HG03460 (cell line): ENCODE data around the gene XIRP2.
"Not testable (repeated sequence)": the region's sequence is repeated elsewhere in the genome, so short reads cannot be mapped to it uniquely, and the experiment has no call there.

ENCODE experiments used
- ATAC-seq: cut with Tn5 transposase; IDR thresholded peaks from one replicate; pipeline ENCODE4 v1.9.1; 2021; ENCODE audit not compliant: unreplicated experiment

Gene XIRP2

DNA sequence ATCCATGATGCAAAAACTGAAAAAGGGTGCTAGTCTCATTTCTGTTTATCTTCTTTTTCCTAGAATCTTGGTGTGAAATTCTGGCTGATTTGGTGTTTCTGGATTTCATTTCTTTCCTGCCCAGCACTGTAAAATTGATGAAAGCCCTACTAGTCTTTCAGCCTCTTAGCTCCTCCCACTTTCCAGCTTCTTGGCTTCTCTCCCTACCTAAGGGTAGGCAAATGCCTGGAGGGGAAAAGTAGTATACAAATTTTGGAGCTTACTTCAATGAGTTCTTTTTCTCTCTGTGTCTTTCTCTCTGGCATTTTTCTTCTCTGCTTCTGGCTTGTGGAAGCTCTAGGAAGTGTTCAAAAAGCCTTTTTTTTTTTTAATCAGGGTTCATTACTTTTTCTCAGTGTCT, 160.5 kb downstream of the XIRP2 start:
- ATAC-seq = no peak

DNA sequence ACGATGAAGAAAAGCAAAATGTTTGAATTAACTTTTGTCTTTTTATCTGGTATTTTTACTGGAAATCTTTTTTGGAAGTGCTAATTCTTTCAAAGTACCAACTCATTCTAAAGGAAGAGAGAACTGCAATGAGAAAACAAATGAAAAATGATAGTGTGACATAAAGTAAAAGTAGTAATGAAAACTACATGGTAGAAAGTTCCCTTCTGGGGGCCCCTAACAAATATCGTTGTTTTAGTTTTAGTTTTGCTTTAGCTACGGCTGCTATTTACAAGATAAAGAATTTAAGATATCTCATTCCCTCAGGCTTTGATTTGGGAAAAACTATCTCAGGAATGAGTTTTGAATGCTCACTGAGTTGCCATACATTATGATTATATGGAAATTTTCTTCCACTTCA, 161.4 kb downstream of the XIRP2 start:
- ATAC-seq = no peak

DNA sequence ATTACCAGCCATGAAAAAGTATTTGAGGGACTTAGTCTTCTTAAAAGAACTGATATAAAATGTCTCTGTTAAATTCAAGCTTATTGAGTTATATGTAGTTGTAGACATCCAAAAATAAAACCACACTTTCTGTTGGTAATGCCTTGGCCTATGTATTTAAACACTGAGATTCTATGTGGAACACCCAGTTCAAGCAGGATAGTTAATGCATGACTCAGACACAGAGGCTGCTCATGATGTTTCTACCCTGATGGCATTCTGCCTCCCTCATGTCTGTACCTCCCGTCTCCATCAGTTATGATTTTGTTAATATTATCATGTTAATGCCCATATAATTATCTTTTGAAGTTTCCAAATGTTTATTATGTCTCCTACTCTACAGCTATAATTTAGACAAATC, 164.5 kb downstream of the XIRP2 start:
- no peak for ATAC-seq

DNA sequence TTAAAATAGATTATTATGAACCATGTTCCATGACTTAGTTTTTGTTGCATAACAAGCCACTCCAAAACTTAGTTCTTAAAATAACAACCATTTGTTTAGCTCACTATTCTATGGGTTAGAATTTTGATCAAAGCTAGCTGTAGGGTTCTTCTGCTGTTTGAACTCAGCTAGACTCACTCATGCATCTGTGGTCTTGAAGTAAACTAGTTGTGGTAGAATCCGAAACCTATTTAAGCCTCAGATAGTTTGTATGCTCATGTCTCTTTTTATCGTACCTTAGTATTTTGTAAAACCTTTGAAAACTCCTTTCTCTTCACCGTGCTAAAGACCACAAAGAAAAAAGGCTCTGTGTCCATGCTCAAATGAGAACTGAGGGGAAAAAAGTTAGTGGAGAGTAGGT, 166.6 kb downstream of the XIRP2 start:
- no peak for ATAC-seq

DNA sequence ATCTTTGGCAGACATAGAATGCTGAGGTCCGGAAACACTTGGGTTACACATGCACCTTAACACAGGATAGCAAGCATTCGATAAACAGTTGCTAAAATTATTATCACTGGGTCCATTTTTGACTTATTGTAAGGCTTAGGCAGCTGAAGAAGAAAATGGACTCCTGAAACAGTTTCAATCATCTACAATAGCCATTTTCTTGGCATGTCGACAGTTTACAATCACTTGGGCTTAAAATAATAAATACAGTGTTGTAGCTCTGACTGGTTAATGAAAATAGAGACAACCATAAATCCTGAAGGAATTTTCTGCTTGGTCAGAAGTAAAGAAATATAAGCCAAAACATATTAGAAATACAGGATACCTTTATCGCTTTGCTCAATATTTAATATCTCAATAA, 169.2 kb downstream of the XIRP2 start:
- ATAC-seq = no peak

DNA sequence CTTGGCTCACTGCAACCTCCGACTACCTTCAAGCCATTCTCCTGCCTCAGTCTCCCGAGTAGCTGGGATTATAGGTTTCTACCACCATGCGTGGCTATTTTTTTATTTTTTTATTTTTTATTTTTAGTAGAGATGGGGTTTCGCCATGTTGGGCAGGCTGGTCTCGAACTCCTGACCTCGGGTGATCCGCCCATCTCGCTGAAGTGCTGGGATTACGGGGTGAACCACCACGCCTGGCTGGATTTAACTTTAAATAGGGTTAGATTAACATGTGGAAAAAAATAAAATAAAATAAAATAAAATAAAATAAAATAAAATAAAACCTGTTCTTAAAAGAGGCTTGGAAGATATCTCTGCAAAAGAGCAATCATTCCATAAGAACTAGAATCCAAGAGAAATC, 170.9 kb downstream of the XIRP2 start:
- ATAC-seq = no peak

DNA sequence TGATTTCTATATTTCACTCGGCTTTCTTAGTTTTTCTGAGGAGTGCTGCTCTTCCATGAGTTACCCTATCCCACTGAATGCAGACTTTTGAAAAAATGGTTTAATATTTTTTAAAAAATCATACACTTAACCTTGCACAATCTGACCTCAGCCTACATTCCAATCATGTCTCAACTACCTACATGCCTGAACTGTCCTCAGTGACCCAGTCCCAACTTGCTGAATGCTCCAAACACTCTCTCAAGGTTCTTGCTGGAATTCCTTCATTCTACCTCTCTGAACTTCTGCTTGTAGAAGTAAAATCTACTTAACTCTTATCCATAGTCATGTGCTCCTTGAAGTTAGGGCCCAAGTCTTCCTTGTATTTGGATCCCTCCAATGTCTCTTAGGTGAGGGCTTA, 181.6 kb downstream of the XIRP2 start:
- ATAC-seq = no peak

DNA sequence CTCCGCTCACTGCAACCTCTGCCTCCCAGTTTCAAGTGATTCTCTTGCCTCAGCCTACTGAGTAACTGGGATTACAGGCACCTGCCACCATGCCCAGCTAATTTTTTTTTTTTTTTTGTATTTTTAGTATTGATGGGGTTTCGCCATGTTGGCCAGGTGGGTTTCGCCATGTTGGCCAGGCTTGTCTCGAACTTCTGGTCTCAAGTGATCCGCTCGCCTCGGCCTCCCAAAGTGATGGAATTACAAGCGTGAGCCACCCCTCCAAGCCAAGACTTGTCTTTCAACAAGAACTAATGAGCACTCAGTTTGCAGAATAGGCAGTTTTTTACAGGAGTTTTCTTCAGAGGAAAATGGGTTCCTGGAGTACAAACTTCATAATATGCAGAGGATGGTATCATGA, 187.4 kb downstream of the XIRP2 start:
- ATAC-seq = not testable (repeated sequence)

DNA sequence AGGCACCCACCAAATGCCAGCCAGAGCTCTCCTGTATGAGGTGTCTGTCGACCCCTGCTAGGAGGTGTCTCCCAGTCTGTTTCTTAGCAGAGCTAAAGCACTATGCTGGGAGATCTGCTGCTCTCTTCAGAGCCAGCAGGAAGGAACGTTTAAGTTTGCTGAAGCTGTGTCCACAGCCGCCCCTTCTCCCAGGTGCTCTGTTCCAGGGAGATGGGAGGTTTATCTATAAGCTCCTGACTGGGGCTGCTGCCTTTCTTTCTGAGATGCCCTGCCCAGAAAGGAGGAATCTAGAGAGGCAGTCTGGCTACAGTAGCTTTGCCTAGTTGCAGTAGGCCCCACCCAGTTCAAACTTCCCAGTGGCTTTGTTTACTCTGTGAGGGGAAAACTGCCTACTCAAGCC, 210.7 kb downstream of the XIRP2 start:
- not testable (repeated sequence) for ATAC-seq

DNA sequence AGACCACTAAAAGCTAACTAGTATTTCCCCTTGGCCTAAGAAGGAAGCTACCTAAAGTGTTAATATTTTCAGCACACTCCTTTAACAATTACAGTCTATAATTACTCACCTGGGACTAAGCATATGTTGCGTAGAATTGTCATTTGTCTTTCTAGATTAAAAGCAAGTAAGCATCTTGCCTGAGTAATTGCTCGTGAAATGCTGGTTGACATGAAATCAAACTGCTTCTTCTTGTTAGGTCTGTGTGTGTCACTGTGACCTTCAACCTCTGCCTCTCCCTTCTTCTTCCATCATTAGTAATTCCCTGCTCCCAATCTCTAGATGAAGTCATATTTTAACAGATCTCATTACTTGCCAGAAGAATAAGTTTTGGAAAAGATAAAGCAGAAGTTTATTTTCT, 212.2 kb downstream of the XIRP2 start:
- ATAC-seq = no peak

DNA sequence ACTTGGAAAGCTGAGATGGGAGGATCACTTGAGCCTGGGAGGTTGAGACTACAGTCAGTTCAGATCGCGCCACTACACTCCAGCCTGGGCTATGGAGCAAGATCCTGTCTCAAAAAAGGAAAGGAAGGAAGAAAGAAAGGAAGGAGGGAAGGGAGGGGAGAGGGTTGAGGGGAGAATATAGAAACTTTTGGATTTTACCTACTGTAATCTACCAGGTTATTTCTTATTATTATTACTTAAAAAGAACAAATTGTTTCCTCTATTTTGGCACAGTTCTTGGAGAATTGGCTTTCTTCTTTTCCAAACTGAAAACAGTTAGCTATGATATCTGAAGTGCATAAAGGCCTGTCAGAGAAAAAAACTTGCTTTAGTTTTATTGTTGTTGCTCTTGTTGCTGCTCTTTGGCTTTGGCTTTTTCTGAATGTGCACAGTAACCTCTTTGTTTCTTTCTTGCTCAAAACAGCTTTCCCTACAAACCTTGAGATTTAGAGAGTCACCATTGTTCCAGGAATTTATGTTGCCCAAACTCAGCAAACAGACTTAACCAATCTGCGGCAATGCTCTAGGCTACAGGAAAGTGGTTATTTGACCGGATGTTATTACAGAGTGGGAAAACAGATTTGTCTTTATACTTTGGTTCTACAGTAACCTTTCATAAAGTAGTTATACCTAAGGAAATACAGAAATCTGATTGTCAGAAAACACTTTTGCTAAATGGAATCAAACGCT, 214.9 kb downstream of the XIRP2 start:
- ATAC-seq = no peak

DNA sequence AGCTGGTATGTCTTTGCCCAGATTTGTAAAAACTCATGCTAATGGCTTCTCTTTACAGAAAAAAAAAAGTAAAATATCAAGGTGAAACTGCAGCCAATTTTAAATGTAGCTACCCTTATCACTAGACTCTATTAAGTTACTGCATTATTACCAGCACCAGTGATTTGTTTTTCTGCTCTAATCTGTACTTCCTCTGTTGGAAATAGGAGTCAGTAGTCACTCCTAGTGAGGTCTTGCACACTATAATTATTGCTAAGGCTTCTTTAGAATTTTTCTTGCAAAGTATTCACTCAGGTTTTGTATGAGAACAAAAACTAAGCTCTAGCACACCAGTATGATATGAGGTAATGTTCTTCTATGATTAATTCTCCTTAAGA, 215.5 kb downstream of the XIRP2 start:
- no peak for ATAC-seq

DNA sequence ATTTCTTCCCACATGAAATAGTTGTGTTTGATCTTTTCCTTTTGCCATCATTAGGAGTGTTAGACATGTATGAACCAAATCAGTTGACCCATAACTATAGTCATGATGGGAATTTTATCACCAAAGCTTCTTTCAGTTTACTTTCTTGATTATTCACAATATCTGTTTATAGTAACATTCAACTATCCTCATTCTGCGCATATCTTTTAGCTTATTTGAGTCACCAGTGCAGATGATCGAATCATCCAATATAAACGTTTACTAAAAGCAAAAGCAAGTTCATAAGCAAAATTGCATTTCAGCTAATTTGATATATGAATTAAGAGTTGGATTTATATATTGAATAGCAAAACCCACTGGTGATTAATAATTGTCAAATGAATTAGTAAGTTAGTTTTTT, 216.4 kb downstream of the XIRP2 start:
- ATAC-seq = no peak

DNA sequence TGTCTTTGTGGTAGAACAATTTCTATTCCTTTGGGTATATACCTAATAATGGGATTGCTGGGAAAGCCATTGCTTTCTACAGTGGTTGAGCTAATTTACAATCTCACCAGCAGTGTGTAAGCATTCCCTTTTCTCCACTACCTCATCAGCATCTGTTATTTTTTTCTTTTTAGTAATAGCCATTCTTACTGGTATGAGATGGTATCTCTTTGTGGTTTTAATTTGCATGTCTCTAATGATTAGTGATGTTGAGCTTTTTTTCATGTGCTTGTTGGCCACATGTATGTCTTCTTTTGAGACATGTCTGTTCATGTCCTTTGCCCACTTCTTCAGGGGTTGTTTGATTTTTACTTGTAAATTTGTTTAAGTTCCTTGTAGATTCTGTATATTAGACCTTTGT, 221.4 kb downstream of the XIRP2 start:
- not testable (repeated sequence) for ATAC-seq

DNA sequence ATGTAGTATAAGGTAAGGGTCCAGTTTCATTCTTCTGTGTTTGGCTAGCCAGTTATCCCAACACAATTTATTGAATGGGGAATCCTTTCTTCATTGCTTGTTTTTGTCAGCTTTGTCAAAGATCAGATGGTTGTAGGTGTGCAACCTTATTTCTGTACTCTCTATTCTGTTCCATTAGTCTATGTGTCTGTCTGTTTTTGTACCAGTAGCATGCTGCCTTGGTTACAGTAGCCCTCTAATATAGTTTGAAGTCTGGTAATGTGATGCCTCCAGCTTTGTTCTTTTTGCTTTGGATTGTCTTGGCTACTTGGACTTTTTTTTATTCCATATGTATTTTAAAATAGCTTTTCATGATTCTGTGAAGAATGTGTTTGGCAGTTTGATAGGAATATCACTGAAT, 222.1 kb downstream of the XIRP2 start:
- ATAC-seq = no peak

DNA sequence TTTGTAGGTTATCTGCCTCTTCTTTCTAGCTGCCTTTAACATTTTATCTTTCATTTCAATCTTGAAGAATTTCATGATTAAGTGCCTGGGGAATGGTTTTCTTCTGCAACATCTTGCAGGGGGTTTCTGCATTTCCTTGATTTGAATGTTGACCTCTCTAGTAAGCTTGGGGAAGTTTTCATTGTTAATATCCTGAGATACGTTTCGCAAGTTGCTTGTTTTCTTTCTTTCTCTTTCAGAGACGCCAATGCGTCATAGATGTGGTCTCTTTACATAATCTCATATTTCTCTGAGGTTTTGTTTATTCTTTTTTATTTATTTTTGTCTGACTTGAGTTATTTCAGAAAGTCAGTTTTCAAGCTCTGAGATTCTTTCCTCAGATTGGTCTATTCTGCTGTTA, 225.7 kb downstream of the XIRP2 start:
- no peak for ATAC-seq

DNA sequence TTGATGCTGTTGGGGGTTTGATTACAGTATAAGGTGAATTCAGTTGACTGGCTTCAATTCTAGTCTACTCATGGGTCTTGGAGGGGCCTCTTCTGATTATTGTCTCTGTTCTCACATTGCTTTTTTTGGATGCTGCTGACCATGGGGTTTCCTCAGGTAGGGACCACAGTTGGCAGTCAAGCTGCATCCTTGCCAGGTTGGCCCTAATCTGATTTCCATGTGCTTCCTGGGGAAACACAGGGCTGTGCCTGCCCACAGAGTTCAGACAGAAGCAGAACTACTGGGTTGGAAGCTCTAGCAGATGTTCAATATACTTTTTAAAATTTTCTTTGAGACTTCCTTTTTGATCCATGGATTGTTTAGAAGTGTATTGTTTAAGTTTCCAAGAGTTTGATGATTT, 227.3 kb downstream of the XIRP2 start:
- no peak for ATAC-seq

DNA sequence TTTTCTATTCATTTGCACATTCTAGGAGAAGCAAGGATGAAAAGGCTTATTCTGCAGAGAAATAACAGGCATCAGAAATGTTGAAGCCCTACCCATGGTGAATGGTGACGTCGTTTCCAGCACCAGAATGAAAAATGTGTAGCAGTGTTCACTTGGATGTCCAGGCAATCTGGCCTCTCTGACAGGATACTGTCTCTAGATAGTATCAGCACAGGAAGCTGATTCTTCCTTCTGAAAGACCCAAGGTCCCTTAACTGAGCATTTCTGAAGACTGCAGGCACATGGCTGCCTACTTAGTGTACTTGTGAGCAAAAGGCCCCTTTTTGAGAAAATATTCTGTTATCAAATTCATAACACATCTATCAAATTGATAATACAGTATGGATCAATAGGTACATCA, 234.1 kb downstream of the XIRP2 start:
- ATAC-seq = no peak

DNA sequence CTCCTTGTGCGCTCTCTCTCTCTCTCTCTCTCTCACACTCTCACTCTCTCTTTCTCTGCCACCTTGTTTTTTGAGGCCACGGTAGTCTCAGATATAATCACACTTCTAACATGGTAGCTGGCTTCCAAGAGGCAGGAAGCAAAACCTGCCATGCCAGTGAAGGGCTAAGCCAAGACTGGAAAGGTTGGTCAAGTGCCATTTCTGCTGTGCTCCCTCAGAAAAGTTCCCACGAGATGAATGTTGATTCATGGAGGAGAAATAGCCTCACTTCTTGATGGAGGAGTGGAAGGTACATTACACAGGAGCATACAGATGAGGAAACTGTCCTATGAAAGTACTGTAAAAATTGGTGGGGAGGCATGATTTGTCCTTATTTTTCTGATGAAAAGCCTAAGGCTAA, 237.9 kb downstream of the XIRP2 start:
- no peak for ATAC-seq

DNA sequence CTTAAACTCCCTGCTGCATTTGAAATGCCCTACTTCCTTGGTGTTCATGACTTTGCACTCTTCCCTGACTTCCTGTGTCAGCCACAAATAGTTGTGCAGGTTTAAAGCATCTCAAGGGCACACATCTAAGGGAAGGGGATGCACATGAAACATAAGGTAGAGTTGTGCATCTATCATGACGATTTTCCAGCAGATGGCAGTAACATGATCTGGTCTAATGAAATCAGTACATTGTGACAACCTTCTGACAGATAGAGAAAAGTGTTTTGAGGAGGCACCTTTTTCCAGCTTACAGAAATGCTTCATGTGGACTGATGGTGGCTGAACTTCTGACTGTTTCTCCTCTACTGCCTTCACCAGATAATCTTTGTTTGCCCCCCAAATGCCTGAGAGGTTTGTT, 238.9 kb downstream of the XIRP2 start:
- ATAC-seq = no peak

DNA sequence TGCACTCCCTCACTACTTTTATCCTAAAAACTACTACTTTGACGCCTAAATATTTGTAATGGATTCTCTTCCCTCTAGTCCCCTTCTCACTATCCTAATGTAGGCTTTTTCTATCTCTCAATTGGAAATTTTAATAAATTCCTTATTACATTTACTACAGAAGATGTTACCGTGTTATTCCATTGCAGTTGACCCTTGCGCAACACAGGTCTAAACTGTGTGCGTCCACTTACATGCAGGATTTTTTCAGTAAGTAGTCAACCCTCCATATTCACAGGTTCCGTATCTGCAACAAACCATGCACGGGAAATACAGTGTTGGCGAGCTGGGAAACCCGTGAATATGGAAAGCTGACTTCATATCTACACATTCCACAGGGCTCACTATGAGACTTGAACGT, 239.8 kb downstream of the XIRP2 start:
- no peak for ATAC-seq

DNA sequence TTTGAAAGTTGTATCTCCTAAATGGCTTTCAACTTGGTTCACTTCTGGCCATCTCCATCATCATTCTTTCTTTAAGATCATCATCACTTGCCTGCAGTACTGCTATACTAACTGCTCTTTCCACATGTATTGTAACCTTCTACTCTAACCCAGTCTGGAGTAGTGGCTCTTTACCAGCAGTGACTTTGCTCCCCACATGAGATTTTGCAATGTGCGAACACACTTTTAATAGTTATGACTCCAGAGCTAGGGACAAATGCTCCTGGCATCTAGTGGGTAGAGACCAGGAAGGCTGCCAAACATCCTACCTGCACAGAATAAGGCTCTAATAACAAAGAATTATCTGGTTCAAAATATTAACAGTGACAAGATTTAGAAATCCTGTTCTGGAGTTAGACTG, 243.8 kb downstream of the XIRP2 start:
- no peak for ATAC-seq

DNA sequence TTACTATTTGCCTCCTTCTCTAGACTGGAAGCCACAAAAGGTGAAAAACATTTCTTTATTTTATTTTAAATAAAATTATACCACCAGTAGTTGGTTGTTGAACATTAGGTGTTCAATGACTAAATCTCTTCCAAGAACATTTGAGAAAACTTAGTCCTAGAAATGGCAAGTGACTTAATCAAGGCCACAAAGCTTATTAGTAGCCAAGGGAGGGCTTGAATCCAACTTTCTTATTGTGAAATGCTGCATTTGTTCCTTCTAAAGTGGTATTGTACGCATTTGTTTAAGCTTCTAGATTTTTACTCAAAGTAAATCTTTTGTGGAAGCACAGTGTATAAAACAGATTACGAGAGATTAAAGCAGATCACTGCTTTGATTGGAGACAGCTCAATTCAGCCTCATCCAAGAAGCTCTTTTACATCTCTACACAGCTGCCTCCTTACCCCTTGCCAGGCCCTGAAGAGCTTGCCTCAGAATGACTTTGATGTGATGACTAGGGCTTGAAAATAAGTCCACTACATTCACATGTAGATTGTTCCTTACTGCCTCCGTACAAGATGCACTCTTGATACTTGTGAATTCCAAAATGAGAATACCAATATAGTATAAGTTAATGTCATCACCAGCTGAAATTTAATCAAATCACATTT, 244.8 kb downstream of the XIRP2 start:
- ATAC-seq = no peak
